Mucosa of descending colon (tissue), 3 donors: Measurements from ENCODE around the gene LOXHD1. TPM values are rescaled to one million over a fixed set of nuclear protein-coding genes. Genes with fewer than 3 reads are reported as not detected.

Source experiments
- ATAC-seq: fragments of 200-7000 bp; cut with Tn5 transposase; one replicate; pipeline ENCODE4 v1.9.1; 2020; ENCODE audit warnings: mild to moderate bottlenecking, moderate library complexity
- DNase-seq, 3 donors: peaks; one replicate each; pipeline ENCODE4 v3.0.0-alpha.2; 2020
- H3K36me3 ChIP-seq: fragments of 200-600 bp; one replicate; pipeline ENCODE4 v1.8.0; 2021; ENCODE audit warnings: low read depth, mild to moderate bottlenecking
- H3K4me1 ChIP-seq: fragments of 200-600 bp; one replicate; pipeline ENCODE4 v1.8.0; 2021; ENCODE audit warnings: low read depth, mild to moderate bottlenecking
- H3K4me3 ChIP-seq: fragments of 200-600 bp; one replicate; pipeline ENCODE4 v1.8.0; 2021; ENCODE audit warnings: mild to moderate bottlenecking
- H3K9me3 ChIP-seq: fragments of 200-600 bp; one replicate; pipeline ENCODE4 v1.8.0; 2021; ENCODE audit warnings: mild to moderate bottlenecking
- intact Hi-C, 2 donors: fragments of 100-400 bp; cut with DNase I in 1 of 2; cut with micrococcal nuclease in 1 of 2; formaldehyde crosslinking; loops; one replicate each; pipeline versions ENCODE4 v1.11.0 to v1.11.1; 2022; cut with DNase I, micrococcal nuclease
- total RNA-seq, 3 donors: library from RNA; stranded (reverse); fragmentation: NEBNext Ultra II Directional in 2 of 3; extraction: Animal tissue kit (Norgen Biotek cat#: 25700) in 2 of 3; gene quantifications; one replicate each; pipeline versions ENCODE4 v1.2.1 to v1.2.4, GENCODE V29; 2021 to 2023
- TF ChIP-seq, protein P1 (sequence below): fragments of 200-600 bp; IDR thresholded peaks from one replicate; pipeline ENCODE4 v1.8.0; 2022; ENCODE audit warnings: antibody characterized with exemption, mild to moderate bottlenecking
- donor health status: DM: no; HTN: no; CAD: no; lungs with moderate emphysema.
- donor health status: DM: no; HTN: no; CAD: no.
- donor health status: DM: no; HTN: yes; CAD: no.

LOXHD1 gene
- total RNA-seq, 3 donors from 2014 or later, result 0.06 TPM; not detected in 2

DNA sequence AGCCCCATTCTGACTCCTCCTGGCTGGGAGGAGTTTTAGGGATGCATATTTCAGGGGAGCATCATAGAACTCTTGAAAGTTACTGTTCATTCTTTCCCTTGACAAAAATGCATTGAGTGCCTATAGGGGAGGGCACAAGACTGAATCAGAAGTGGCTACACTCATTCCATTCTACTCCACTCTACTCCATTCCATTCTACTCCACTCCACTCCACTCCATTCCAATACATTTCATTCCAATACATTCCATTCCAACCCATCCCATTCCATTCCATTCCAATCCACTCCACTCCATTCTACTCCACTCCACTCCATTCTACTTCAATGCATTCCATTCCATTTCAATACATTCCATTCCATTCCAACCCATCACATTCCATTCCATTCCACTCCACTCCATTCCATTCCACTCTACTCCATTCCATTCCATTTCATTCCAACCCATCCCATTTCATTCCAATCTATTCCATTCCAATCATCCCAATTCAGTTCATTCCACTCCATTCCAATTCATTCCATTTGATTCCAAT lies 110.8 kb downstream of the LOXHD1 start:
- no peaks in the 10 kb centered on the region for H3K9me3 ChIP-seq
- no peaks in the 10 kb centered on the region for H3K4me1 ChIP-seq
- intact Hi-C loops, result no loop called here
- no peaks in the 10 kb centered on the region for H3K36me3 ChIP-seq
- H3K4me3 ChIP-seq, result no peak overlapping the region
- ATAC-seq (no peak), DNase-seq (no peak)
- TF ChIP-seq, protein P1, sequence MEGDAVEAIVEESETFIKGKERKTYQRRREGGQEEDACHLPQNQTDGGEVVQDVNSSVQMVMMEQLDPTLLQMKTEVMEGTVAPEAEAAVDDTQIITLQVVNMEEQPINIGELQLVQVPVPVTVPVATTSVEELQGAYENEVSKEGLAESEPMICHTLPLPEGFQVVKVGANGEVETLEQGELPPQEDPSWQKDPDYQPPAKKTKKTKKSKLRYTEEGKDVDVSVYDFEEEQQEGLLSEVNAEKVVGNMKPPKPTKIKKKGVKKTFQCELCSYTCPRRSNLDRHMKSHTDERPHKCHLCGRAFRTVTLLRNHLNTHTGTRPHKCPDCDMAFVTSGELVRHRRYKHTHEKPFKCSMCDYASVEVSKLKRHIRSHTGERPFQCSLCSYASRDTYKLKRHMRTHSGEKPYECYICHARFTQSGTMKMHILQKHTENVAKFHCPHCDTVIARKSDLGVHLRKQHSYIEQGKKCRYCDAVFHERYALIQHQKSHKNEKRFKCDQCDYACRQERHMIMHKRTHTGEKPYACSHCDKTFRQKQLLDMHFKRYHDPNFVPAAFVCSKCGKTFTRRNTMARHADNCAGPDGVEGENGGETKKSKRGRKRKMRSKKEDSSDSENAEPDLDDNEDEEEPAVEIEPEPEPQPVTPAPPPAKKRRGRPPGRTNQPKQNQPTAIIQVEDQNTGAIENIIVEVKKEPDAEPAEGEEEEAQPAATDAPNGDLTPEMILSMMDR, result no peak

DNA sequence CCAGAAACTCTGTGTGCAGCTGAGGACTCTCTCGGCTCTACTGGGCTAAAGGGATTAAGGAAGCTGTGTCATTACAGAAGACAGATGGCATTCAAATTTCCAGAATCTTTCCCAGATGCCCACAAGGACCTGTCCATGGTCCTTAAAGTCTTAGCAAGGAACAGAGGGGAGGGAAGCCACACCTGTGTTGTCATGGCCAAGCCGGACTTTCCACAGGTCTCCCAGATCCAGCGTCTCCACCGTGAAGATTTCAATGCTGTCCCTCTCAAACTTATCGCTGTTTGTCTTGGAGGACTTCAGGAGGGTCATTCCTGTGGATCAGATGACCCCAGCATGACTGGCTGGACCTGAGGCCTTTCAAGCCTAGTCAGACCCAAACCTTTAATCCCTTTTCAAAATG lies 114.5 kb downstream of the LOXHD1 start:
- intact Hi-C loops, result no loop called here
- no peaks in the 10 kb centered on the region for H3K4me1 ChIP-seq
- ATAC-seq, result no peak
- H3K4me3 ChIP-seq, result no peak overlapping the region
- DNase-seq, result no peak
- TF ChIP-seq, protein P1, result no peak
- H3K36me3 ChIP-seq, result no peaks in the 10 kb centered on the region
- no peaks in the 10 kb centered on the region for H3K9me3 ChIP-seq

DNA sequence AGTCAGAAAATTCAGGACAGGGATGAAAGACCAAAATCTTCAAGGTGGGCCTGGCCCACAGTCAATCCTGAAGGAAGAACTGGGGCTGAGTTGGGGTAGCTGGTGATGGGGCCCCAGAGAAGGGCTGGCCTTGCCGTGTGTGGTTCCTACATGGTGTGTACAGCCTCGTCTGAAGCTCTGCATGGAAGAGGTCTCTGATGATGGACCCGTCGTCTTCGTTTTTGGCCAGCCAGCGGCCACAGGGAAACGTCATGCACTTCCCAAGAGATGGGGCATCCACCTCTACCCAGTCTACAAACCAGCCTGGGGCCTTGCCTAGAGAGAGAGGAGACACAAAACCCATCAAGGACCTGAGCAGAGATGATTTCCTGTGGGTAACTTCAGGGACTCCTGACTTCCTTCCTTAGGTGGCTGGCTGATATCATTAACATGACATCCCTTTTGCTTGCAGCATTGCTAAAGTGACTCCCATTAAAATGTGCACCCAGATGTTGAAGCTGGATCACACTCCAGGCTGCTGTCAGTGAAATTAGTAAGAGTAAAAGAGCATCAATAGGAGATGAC lies 115.3 kb downstream of the LOXHD1 start:
- H3K4me1 ChIP-seq, result no peaks in the 10 kb centered on the region
- H3K36me3 ChIP-seq, result no peaks in the 10 kb centered on the region
- H3K4me3 ChIP-seq, result no peak overlapping the region
- TF ChIP-seq, protein P1, result no peak
- ATAC-seq, result no peak
- intact Hi-C loops, result no loop called here
- H3K9me3 ChIP-seq, result no peaks in the 10 kb centered on the region
- no peak for DNase-seq

DNA sequence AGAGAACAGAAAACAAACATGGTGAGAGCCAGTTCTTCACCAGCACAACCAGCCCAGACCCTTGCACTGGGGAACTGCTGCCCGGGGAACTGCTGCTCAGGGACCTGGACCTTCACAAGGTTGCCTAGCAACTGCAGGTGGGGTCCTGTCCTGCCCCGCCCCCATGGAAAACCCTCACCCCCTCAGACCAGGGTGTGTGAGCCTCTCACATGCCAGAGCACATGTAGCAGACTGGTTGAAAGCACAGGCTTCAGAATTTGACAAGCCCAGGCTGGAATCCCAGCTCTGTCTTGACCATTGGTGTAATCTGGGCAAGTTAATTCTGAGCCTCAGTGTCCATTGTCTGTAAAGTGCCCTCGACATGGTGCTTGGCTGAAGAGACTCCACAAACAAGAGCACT lies 118.6 kb downstream of the LOXHD1 start:
- ATAC-seq, result no peak
- TF ChIP-seq, protein P1, result no peak
- no peak for DNase-seq
- no peaks in the 10 kb centered on the region for H3K36me3 ChIP-seq
- no peaks in the 10 kb centered on the region for H3K4me1 ChIP-seq
- H3K4me3 ChIP-seq, result no peak overlapping the region
- H3K9me3 ChIP-seq, result no peaks in the 10 kb centered on the region
- intact Hi-C loops, result no loop called here

DNA sequence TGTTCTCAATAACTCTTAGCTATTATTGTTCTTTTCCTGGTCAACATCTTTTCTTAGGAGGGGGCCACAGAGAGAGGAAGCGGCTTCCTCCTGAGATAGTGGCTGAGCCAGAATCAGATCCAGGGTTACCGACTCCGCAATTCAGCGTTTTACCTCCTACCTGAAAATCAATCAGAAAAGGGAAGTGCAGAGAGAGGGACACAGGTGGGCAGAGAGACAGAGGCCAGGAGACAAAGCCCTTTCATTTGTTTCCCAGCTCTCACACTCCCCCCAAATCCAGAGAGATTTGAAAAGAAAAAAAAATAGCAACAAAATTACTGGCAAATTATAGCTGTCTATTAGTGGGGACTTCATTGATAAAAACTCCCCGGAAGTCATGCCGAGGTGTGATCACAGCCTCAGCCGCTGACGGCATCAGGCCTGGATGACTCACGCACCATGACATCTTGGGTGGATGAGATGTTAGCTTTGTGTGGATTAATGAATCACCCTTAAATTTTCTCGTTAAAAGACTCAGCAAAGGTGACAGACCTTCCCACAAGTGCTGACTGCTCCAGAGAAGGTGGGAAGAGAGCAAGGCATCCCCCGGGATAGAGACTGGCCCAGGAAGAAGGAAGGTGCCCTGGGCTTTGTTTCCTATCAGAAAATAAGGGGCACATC lies 120.7 kb downstream of the LOXHD1 start:
- DNase-seq, result no peak
- TF ChIP-seq, protein P1, result no peak
- no peaks in the 10 kb centered on the region for H3K36me3 ChIP-seq
- no peak for ATAC-seq
- no peak overlapping the region for H3K4me3 ChIP-seq
- no peaks in the 10 kb centered on the region for H3K4me1 ChIP-seq
- intact Hi-C loops, result no loop called here
- no peaks in the 10 kb centered on the region for H3K9me3 ChIP-seq
